Fibroblast of skin of left quadriceps (primary cell): ENCODE measurements around the gene PI4KA.
"Not testable (repeated sequence)": the region's sequence is repeated elsewhere in the genome, so short reads cannot be mapped to it uniquely, and the experiment has no call there.

Experiments
- DNase-seq, 2 experiments: peaks; one replicate each; pipeline ENCODE4 v3.0.0-alpha.2; 2013; ENCODE audit warnings: low read depth in 2 of 2

PI4KA gene

DNA sequence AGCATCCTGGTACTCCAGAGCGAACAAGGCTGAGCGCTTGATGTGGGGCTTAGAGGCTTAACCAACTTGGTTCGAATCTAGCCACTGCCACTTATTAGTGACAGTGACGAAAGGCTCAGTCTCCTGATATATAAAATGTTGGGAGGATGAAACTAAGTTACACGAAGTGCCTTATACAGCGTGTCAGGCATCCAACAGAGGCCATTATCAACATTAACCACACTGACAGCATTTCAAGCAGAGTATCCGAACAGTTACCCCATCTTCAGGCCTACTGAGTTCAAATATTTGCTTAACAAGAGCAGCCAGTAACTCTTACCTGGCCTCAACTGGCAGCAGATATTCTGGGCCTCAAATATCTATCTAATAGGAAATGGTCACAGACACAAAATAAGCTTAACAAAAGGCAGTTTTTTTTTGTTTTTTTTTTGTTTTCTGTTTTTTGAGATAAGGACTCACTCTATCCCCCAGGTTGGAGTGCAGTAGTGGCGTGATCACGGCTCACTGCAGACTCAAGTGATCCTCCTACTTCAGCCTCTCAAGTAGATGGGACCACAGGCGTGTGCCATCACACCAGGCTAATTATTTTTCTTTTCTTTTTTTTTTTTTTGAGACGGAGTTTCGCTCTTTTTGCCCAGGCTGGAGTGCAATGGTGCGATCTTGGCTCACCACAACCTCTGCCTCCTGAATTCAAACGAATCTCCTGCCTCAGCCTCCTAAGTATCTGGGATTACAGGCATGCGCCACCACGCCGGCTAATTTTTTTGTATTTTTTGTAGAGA is 81.8 kb downstream of the PI4KA start:
- no peak for DNase-seq

GRCh38 chr22:20775342-20775895 is 83.2 kb downstream of the PI4KA start:
- DNase-seq = no peak

DNA sequence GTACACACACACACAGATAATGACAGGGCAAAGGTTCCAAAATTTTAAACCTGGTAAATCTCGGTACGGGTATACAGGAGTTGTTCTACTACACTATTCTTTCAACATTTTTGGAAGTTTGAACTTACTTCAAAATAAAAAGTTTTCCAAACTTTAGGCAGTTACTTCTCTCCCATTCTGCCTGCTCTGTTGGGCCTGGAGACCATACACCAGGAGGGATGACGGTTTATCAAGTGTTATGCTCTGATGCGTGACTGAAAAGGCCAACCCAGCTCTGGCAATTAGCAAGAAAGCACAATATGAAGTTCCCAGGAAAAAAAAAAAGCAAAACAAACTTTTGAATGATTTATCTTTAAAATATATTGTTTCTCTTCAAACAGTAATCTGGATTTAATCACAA is 83.7 kb downstream of the PI4KA start:
- DNase-seq = no peak

- DNase-seq = no peak
Measured at GRCh38 chr22:20773793-20774212, 84.8 kb downstream of the PI4KA start, which contains the start of gene SERPIND1. SERPIND1 (plus strand) TSS chr22:20774113; CDS start chr22:20779313, 5,200 bp downstream.

GRCh38 chr22:20771918-20772625 is 86.5 kb downstream of the PI4KA start:
- DNase-seq = no peak

- DNase-seq = not testable (repeated sequence)
Measured at GRCh38 chr22:20769496-20769826, 89.2 kb downstream of the PI4KA start.

DNA sequence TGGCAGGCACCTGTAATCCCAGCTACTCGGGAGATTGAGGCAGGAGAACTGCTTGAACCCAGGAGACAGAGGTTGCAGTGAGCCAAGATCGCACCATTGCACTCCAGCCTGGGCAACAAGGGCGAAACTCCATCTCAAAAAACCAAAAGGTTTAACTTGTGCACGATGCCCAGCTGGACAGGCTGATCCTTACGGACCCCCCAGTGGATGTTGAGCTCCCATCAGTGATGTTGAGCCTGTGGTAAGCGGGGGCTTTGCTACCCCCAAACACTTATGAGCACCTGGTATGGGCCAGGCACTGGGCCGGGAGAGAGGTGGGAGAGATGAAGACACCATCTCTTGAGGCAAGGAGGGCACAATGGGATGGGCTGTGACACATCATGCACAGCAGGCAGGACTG is 92.1 kb downstream of the PI4KA start:
- no peak for DNase-seq

DNA sequence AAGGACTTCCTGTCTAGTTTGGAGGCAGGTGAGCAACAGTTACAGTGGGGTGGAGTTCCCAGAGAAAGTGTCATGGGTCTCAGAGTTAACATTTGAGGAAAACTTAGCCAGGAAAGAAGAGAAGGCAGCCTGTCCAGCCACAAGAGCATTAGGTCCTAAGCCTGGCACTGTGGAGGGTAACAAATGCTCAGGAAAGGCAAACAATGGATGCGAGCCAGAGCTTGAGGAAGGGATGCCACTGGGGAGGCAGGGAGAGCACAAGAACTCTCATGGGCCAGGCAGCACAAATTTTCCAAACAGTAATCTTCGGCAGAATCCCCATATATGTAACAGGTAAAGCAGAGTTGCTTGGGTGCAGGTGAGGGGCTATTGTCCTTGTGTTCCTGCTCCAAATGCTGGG is 92.7 kb downstream of the PI4KA start:
- DNase-seq = no peak

DNA sequence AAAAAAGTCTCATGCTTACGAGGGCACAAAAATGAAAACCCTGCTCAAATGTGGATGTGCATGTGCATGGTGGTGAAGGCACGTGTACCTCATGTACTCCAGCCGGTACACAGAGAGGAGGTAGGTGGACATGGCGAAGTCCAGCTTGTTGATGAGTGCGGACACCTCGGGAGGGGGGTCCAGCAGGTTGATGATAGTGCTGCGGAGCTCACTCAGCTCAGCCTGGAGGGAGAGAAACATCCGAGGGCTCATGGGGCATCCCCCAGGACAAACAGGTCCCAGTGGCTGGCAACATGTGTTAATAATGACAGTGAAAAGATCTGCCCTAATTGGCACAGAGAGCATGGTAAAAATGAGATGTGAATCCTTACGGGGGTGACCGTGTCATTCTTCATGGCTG is 93.9 kb downstream of the PI4KA start:
- DNase-seq = no peak

- DNase-seq = no peak
Measured at GRCh38 chr22:20764471-20764720, 94.2 kb downstream of the PI4KA start.

DNA sequence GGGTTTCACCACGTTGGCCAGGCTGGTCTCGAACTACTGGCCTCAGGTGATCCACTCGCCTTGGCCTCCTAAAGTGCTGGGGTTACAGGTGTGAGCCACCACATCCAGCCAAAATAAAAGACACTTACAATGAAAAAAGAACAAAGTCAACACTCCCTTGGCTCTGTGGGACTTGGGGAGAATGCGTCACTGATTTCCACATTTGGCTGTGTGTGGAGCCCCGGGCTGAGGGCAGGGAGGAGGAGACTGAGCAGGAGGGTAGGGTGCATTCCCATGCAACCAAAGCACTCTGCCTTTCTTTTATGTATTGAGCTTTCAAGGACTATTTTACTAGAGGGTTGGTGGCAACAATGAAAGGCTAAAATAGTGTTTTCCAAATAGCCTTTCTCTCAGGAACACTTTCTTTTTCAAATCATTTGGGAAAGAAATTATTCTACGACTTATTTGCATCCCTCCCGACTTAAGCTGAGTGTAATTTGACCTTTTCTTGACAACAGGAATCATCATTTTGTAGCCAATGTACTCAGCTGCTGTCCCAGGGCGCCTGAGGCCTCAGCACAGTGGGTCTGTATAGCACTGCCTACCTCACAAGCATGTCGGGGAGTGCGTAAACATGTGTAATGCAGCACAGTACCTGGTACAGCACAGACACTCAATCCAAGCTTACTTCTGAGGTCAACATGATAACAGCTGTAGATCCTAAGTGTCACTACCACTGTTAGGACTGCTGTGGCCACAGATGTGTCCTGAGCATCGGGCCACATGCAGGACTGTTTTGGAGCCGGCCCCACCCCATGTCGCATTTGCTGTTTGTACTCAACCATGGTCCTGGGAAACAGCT is 94.8 kb downstream of the PI4KA start:
- no peak for DNase-seq

DNA sequence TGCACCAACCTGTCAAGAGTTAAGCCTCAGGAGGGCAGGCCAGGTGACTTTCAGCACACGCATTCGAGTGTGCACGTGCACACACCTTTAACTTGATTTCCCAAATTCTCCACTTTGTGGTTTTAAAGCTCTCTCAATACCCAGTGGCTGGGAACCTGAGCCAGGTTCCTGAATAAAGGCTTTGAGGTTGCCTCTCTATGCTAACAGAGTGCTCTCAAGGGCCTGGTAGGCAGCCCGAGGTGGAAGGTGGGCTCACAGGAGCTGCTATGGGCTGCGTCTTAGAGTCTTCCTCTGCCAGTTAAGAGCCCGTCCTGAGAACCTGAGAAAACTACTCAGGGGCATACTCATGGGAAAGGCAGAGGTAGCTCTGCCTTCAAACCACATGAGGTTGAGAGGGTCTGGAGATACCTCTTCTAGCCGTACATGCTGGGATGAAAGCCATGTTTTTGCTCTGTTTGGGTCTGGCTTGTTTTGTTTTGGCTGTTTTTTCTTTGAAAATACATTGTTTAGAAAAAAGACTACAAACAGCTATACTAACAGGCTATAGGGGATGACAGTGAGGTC is 96.3 kb downstream of the PI4KA start:
- no peak for DNase-seq

- no peak for DNase-seq
Measured at GRCh38 chr22:20761536-20761935, 97.1 kb downstream of the PI4KA start.

- no peak for DNase-seq
Measured at GRCh38 chr22:20760084-20760483, 98.5 kb downstream of the PI4KA start.

GRCh38 chr22:20758688-20759087 is 99.9 kb downstream of the PI4KA start:
- DNase-seq = no peak

GRCh38 chr22:20756846-20757245 is 101.8 kb downstream of the PI4KA start:
- no peak for DNase-seq

- no peak for DNase-seq
Measured at GRCh38 chr22:20752873-20753272, 105.7 kb downstream of the PI4KA start.

- DNase-seq = no peak
Measured at GRCh38 chr22:20752104-20752741, 106.4 kb downstream of the PI4KA start.

DNA sequence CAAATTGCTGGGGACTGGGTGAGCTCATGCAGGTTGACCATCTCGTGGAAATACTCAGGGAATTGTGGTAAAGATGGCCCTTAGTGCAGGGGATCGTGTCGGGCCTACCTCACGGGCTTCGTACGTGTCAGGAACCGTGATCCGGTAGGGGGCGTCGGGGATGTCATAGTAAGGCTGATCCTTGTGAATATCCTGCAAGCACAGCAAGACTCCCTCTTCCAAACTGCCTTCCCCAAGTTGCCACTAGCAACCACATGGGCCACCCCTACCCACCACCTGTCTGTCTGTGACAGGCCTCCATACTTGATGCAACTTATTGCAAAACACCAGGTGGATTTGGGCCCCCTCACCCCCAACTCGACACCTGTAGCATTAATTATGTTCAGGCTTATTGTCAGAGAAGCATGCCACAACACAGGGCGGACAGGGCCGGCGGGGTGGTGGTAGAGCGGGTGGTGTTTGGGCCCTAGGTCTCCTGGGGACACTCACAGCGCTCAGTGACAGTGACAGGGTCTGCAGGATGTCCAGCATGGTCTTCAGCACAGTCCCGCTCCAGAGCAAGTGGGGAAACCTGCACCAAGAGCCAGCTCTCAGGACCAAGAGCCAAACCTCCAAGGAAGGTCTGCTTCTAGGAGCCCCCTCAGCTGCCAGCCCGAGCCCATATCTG is 107.3 kb downstream of the PI4KA start:
- DNase-seq = no peak

- DNase-seq = peak; percentile 18 to 21
Measured at GRCh38 chr22:20750461-20751184, 108.0 kb downstream of the PI4KA start.
